ENCODE measurements around the gene WHAMM. TPM values are rescaled to one million over a fixed set of nuclear protein-coding genes. Genes with fewer than 3 reads are reported as not detected.

The WHAMM gene
- total RNA-seq, 1 donor from 2014 or later, result 9.4 TPM

- no peak overlapping the region for H3K27ac Mint-ChIP-seq
- no peak for DNase-seq (ENCODE audit: low spot score in 2 of 2, unreplicated experiment in 2 of 2)
Measured at GRCh38 chr15:82768414-82769054, 40.9 kb upstream of the WHAMM start.

GRCh38 chr15:82771789-82772607, 37.4 kb upstream of the WHAMM start:
- DNase-seq (ENCODE audit: low spot score in 2 of 2, unreplicated experiment in 2 of 2), result no peak
- TF ChIP-seq CTCF (IDR thresholded peaks at IDR 0.05; ENCODE audit: unreplicated experiment), result no peak
- Mint-ChIP-seq H3K36me3 (no peaks in the 10 kb centered on the region), H3K4me3 (no peak overlapping the region), H3K4me1 (no peaks in the 10 kb centered on the region), H3K27ac (no peak overlapping the region), H3K27me3 (ENCODE audit: low read depth) (no peaks in the 10 kb centered on the region), H3K9me3 (peaks cover 9% of the 10 kb centered on the region)

More at GRCh38 chr15:82768414-82769054, 40.9 kb upstream of the WHAMM start:
- H3K36me3 Mint-ChIP-seq, result no peaks in the 10 kb centered on the region
- H3K27me3 Mint-ChIP-seq (ENCODE audit: low read depth), result no peaks in the 10 kb centered on the region
- no peak for TF ChIP-seq CTCF (IDR thresholded peaks at IDR 0.05; ENCODE audit: unreplicated experiment)
- no peaks in the 10 kb centered on the region for H3K4me1 Mint-ChIP-seq
- no peak overlapping the region for H3K4me3 Mint-ChIP-seq
- H3K9me3 Mint-ChIP-seq, result no peaks in the 10 kb centered on the region

- H3K27ac Mint-ChIP-seq, result no peak overlapping the region
- no peak for TF ChIP-seq CTCF (IDR thresholded peaks at IDR 0.05; ENCODE audit: unreplicated experiment)
- H3K27me3 Mint-ChIP-seq (ENCODE audit: low read depth), result no peaks in the 10 kb centered on the region
Measured at GRCh38 chr15:82774496-82774895, 34.9 kb upstream of the WHAMM start.

GRCh38 chr15:82778755-82779154, 30.7 kb upstream of the WHAMM start:
- Mint-ChIP-seq H3K4me3 (no peak overlapping the region), H3K27me3 (ENCODE audit: low read depth) (no peaks in the 10 kb centered on the region), H3K36me3 (no peaks in the 10 kb centered on the region), H3K4me1 (no peaks in the 10 kb centered on the region), H3K27ac (no peak overlapping the region), H3K9me3 (peaks cover 13% of the 10 kb centered on the region)
- DNase-seq (ENCODE audit: low spot score in 2 of 2, unreplicated experiment in 2 of 2), result no peak
- TF ChIP-seq CTCF (IDR thresholded peaks at IDR 0.05; ENCODE audit: unreplicated experiment), result no peak

More at GRCh38 chr15:82774496-82774895, 34.9 kb upstream of the WHAMM start:
- no peaks in the 10 kb centered on the region for H3K36me3 Mint-ChIP-seq
- H3K4me3 Mint-ChIP-seq, result no peak overlapping the region
- DNase-seq (ENCODE audit: low spot score in 2 of 2, unreplicated experiment in 2 of 2), result no peak
- H3K9me3 Mint-ChIP-seq, result peaks cover 13% of the 10 kb centered on the region
- no peaks in the 10 kb centered on the region for H3K4me1 Mint-ChIP-seq

GRCh38 chr15:82781349-82781748, 28.1 kb upstream of the WHAMM start:
- H3K27ac Mint-ChIP-seq, result no peak overlapping the region
- H3K27me3 Mint-ChIP-seq (ENCODE audit: low read depth), result peaks cover 8% of the 10 kb centered on the region
- H3K4me3 Mint-ChIP-seq, result no peak overlapping the region
- DNase-seq (ENCODE audit: low spot score in 2 of 2, unreplicated experiment in 2 of 2), result no peak
- peaks cover 10% of the 10 kb centered on the region for H3K9me3 Mint-ChIP-seq
- no peaks in the 10 kb centered on the region for H3K4me1 Mint-ChIP-seq
- H3K36me3 Mint-ChIP-seq, result peaks cover 2% of the 10 kb centered on the region
- no peak for TF ChIP-seq CTCF (IDR thresholded peaks at IDR 0.05; ENCODE audit: unreplicated experiment)

Data from mesothelial cell of epicardium (in vitro differentiated cells).